HepG2 (cell line): Measurements from ENCODE around the gene CREM. TPM values are rescaled to one million over a fixed set of nuclear protein-coding genes. Genes with fewer than 3 reads are reported as not detected.

ENCODE experiments used
- GATA4 ChIP-seq: sonication (generic); IDR thresholded peaks from 2 replicates; pipeline ENCODE4 v1.6.1; 2016; ENCODE audit warnings: antibody characterized with exemption, low read depth, borderline replicate concordance
- HNF4G ChIP-seq, 2 experiments: sonication (generic) in 1 of 2; formaldehyde crosslinking in 1 of 2; IDR thresholded peaks; 2 replicates each; pipeline versions ENCODE4 v1.4.0 to v1.6.1; 2011 to 2020; ENCODE audit warnings: borderline replicate concordance in 2 of 2, low read depth in 2 of 2, mild to moderate bottlenecking in 2 of 2, low read length in 1 of 2, missing genetic modification reagents in 1 of 2, moderate library complexity in 1 of 2
- HOXD1 ChIP-seq: sonication (generic); formaldehyde crosslinking; IDR thresholded peaks from 2 replicates; pipeline ENCODE4 v1.5.0; 2020; ENCODE audit warnings: missing genetic modification reagents
- IRF2 ChIP-seq: IDR thresholded peaks from 2 replicates; pipeline ENCODE4 v1.6.1; 2018; ENCODE audit warnings: missing genetic modification reagents, missing compliant biosample characterization
- MED1 ChIP-seq: sonication (generic); formaldehyde crosslinking; IDR thresholded peaks from 2 replicates; pipeline ENCODE4 v1.4.0; 2020; ENCODE audit warnings: missing genetic modification reagents
- RFXAP ChIP-seq: sonication (generic); formaldehyde crosslinking; IDR thresholded peaks from 2 replicates; pipeline ENCODE4 v1.4.0; 2020; ENCODE audit warnings: missing genetic modification reagents, borderline replicate concordance
- TBX3 ChIP-seq: fragments of 450-650 bp; IDR thresholded peaks from 2 replicates; pipeline ENCODE4 v1.6.1; 2017; ENCODE audit warnings: antibody characterized with exemption, mild to moderate bottlenecking, inconsistent platforms, borderline replicate concordance
- ZC3H4 ChIP-seq: sonication (generic); formaldehyde crosslinking; IDR thresholded peaks from 2 replicates; pipeline ENCODE4 v1.4.0; 2020; ENCODE audit warnings: missing genetic modification reagents, borderline replicate concordance
- ZNF335 ChIP-seq: sonication (generic); formaldehyde crosslinking; IDR thresholded peaks from 2 replicates; pipeline ENCODE4 v1.4.0; 2020; ENCODE audit warnings: missing genetic modification reagents
- ZNF564 ChIP-seq: sonication (generic); formaldehyde crosslinking; IDR thresholded peaks from 2 replicates; pipeline ENCODE4 v1.8.1; 2023; ENCODE audit warnings: mild to moderate bottlenecking, missing genetic modification reagents
- ZNF619 ChIP-seq: sonication (generic); formaldehyde crosslinking; IDR thresholded peaks from 2 replicates; pipeline ENCODE4 v1.4.0; 2020; ENCODE audit warnings: mild to moderate bottlenecking, missing genetic modification reagents
- ZNF761 ChIP-seq: sonication (generic); formaldehyde crosslinking; conservative IDR thresholded peaks from 2 replicates; pipeline ENCODE4 v1.4.0; 2020; ENCODE audit warnings: mild to moderate bottlenecking, missing genetic modification reagents
- ZZZ3 ChIP-seq: sonication (generic); formaldehyde crosslinking; IDR thresholded peaks from 2 replicates; pipeline ENCODE4 v1.4.0; 2020; ENCODE audit warnings: missing genetic modification reagents, mild to moderate bottlenecking, borderline replicate concordance
- polyA plus RNA-seq, 8 experiments: library from polyadenylated mRNA; depleted of rRNA in 3 of 8; stranded (reverse) in 7 of 8; unstranded in 1 of 8; fragments of >200 nt; fragmentation: Illumina TruSeq in 4 of 8; extraction: Trizol in 4 of 8; gene quantifications; 2 replicates each; pipeline versions ENCODE4 v1.2.1 to v1.2.3, GENCODE V29; 2011 to 2016; ENCODE audit warnings: low read depth in 4 of 8, missing spikeins in 1 of 8, mixed read lengths in 1 of 8; ENCODE audit not compliant: insufficient read depth in 1 of 8
- total RNA-seq, 5 experiments: library from RNA; depleted of rRNA; stranded (reverse); fragments of >200 nt; fragmentation: Illumina TruSeq; extraction: Trizol; gene quantifications; 2 replicates each; pipeline ENCODE4 v1.2.3, GENCODE V29; 2016; ENCODE audit warnings: low read depth in 1 of 5
- TF ChIP-seq, protein P1 (sequence below): sonication (generic); formaldehyde crosslinking; IDR thresholded peaks from 2 replicates; pipeline ENCODE4 v1.9.0; 2022; ENCODE audit warnings: missing genetic modification reagents, mild to moderate bottlenecking, borderline replicate concordance
- TF ChIP-seq, protein P2 (sequence below): sonication (generic); formaldehyde crosslinking; IDR thresholded peaks from 2 replicates; pipeline ENCODE4 v1.4.0; 2020; ENCODE audit warnings: missing genetic modification reagents, borderline replicate concordance
- TF ChIP-seq, protein P3 (sequence below): sonication (generic); formaldehyde crosslinking; IDR thresholded peaks from 2 replicates; pipeline ENCODE4 v1.5.1; 2020; ENCODE audit warnings: mild to moderate bottlenecking, missing genetic modification reagents, moderate library complexity
- TF ChIP-seq, protein P4 (sequence below): sonication (generic); formaldehyde crosslinking; IDR thresholded peaks from 2 replicates; pipeline ENCODE4 v1.4.0; 2020; ENCODE audit warnings: missing genetic modification reagents
- TF ChIP-seq, protein P5 (sequence below): sonication (generic); formaldehyde crosslinking; IDR thresholded peaks from 2 replicates; pipeline ENCODE4 v1.5.1; 2020; ENCODE audit warnings: missing genetic modification reagents, mild to moderate bottlenecking, borderline replicate concordance

CREM gene
- total and polyA plus RNA-seq, 2 of the 13 experiments (the other 11 are each of a cell fraction or from before 2014, with no cell fraction given), result 21.3 to 25.4 TPM

DNA sequence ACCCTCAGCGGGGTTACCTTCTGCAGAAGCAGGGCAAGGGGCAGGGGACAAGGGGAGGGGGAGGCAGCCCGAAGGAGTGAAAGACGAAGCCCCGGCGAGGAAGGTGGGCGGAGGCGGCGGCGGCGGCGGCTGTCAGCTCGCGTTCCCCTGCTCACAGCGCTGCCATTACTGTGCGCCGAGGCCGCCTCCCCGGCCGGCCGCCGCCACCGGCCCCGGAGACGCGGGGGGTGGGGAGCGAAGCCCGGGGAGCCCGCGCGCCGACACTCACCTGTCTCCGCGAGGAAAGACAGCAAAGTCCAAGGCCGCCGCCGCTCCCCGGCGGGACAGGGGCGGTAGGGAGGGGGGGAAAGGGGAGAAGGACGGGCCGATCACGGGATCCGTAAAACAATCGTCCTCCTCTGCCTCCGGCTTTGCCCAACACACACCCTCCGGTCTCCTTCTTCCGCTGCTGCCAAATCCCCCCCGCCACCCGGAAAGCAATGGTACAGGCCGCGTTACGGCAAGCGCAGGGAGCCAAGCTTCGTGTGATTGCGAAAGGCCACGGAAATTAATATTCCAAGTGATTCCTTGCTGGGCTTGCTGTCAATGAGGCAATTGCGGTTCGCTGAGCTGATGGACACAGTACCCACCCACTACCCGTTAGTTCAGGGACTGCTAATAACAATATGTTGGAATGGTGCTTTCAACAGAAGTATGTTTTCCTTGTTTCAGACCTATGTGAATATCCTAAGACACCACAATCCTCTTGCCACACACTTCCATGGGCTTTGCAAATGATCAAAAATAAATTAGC is 36.3 kb upstream of the CREM start, which contains the start of gene CUL2 (continued):
- TF ChIP-seq ZNF761 (CRISPR knock-in tag), result 0 out of 2 replicates have a peak, but pooled peaks have one; percentile 46
- no peak for TF ChIP-seq ZC3H4 (CRISPR knock-in tag)
- no peak for TF ChIP-seq ZNF619 (CRISPR knock-in tag)
- TF ChIP-seq, protein P1, sequence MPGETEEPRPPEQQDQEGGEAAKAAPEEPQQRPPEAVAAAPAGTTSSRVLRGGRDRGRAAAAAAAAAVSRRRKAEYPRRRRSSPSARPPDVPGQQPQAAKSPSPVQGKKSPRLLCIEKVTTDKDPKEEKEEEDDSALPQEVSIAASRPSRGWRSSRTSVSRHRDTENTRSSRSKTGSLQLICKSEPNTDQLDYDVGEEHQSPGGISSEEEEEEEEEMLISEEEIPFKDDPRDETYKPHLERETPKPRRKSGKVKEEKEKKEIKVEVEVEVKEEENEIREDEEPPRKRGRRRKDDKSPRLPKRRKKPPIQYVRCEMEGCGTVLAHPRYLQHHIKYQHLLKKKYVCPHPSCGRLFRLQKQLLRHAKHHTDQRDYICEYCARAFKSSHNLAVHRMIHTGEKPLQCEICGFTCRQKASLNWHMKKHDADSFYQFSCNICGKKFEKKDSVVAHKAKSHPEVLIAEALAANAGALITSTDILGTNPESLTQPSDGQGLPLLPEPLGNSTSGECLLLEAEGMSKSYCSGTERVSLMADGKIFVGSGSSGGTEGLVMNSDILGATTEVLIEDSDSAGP (CRISPR knock-in tag), result peak; percentile 63; the same call in 1 of the 2 replicates
- TF ChIP-seq TBX3, result 0 out of 2 replicates have a peak, but pooled peaks have one; percentile 28
- TF ChIP-seq GATA4, result peak; percentile 39; the same call in 1 of the 2 replicates
- TF ChIP-seq, protein P2, sequence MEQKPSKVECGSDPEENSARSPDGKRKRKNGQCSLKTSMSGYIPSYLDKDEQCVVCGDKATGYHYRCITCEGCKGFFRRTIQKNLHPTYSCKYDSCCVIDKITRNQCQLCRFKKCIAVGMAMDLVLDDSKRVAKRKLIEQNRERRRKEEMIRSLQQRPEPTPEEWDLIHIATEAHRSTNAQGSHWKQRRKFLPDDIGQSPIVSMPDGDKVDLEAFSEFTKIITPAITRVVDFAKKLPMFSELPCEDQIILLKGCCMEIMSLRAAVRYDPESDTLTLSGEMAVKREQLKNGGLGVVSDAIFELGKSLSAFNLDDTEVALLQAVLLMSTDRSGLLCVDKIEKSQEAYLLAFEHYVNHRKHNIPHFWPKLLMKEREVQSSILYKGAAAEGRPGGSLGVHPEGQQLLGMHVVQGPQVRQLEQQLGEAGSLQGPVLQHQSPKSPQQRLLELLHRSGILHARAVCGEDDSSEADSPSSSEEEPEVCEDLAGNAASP (CRISPR knock-in tag), result 0 out of 2 replicates have a peak, but pooled peaks have one; percentile 25
- peak; percentile 59; the same call in 1 of the 2 replicates for TF ChIP-seq ZNF564 (CRISPR knock-in tag)
- TF ChIP-seq MED1, result peak; percentile 46; the same call in 1 of the 2 replicates
- TF ChIP-seq, protein P3, sequence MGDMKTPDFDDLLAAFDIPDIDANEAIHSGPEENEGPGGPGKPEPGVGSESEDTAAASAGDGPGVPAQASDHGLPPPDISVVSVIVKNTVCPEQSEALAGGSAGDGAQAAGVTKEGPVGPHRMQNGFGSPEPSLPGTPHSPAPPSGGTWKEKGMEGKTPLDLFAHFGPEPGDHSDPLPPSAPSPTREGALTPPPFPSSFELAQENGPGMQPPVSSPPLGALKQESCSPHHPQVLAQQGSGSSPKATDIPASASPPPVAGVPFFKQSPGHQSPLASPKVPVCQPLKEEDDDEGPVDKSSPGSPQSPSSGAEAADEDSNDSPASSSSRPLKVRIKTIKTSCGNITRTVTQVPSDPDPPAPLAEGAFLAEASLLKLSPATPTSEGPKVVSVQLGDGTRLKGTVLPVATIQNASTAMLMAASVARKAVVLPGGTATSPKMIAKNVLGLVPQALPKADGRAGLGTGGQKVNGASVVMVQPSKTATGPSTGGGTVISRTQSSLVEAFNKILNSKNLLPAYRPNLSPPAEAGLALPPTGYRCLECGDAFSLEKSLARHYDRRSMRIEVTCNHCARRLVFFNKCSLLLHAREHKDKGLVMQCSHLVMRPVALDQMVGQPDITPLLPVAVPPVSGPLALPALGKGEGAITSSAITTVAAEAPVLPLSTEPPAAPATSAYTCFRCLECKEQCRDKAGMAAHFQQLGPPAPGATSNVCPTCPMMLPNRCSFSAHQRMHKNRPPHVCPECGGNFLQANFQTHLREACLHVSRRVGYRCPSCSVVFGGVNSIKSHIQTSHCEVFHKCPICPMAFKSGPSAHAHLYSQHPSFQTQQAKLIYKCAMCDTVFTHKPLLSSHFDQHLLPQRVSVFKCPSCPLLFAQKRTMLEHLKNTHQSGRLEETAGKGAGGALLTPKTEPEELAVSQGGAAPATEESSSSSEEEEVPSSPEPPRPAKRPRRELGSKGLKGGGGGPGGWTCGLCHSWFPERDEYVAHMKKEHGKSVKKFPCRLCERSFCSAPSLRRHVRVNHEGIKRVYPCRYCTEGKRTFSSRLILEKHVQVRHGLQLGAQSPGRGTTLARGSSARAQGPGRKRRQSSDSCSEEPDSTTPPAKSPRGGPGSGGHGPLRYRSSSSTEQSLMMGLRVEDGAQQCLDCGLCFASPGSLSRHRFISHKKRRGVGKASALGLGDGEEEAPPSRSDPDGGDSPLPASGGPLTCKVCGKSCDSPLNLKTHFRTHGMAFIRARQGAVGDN (CRISPR knock-in tag), result peak; percentile 74
- TF ChIP-seq HNF4G (IDR thresholded peaks at IDR 0.05; ENCODE audit: borderline replicate concordance, low read depth, low read length), result peak; percentile 52; the same call in 1 of the 2 replicates
- no peak for TF ChIP-seq HNF4G (CRISPR knock-in tag; IDR thresholded peaks at IDR 0.05; ENCODE audit: borderline replicate concordance, low read depth)
- TF ChIP-seq, protein P4, sequence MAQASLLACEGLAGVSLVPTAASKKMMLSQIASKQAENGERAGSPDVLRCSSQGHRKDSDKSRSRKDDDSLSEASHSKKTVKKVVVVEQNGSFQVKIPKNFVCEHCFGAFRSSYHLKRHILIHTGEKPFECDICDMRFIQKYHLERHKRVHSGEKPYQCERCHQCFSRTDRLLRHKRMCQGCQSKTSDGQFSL (CRISPR knock-in tag), result peak; percentile 79
- TF ChIP-seq, protein P5, sequence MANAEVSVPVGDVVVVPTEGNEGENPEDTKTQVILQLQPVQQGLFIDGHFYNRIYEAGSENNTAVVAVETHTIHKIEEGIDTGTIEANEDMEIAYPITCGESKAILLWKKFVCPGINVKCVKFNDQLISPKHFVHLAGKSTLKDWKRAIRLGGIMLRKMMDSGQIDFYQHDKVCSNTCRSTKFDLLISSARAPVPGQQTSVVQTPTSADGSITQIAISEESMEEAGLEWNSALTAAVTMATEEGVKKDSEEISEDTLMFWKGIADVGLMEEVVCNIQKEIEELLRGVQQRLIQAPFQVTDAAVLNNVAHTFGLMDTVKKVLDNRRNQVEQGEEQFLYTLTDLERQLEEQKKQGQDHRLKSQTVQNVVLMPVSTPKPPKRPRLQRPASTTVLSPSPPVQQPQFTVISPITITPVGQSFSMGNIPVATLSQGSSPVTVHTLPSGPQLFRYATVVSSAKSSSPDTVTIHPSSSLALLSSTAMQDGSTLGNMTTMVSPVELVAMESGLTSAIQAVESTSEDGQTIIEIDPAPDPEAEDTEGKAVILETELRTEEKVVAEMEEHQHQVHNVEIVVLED (CRISPR knock-in tag), result peak; percentile 69; the same call in 1 of the 2 replicates
- TF ChIP-seq ZZZ3 (CRISPR knock-in tag), result peak; percentile 36; the same call in 1 of the 2 replicates
- 0 out of 2 replicates have a peak, but pooled peaks have one; percentile 39 for TF ChIP-seq HOXD1
- TF ChIP-seq RFXAP (CRISPR knock-in tag), result 0 out of 2 replicates have a peak, but pooled peaks have one; percentile 36
- TF ChIP-seq IRF2 (CRISPR knock-in tag), result peak; percentile 87
- TF ChIP-seq ZNF335 (CRISPR knock-in tag), result peak; percentile 70; the same call in 1 of the 2 replicates
